ENCODE data around the gene ATP8B3. TPM values are rescaled to one million over a fixed set of nuclear protein-coding genes. Genes with fewer than 3 reads are reported as not detected.
A peak's percentile ranks its signal among the peaks of the same experiment; 100 is the strongest.

Gene ATP8B3
- total RNA-seq, 4 donors from 2014 or later = 1.3 to 2.0 (median 1.6) TPM; not detected in 1

DNA sequence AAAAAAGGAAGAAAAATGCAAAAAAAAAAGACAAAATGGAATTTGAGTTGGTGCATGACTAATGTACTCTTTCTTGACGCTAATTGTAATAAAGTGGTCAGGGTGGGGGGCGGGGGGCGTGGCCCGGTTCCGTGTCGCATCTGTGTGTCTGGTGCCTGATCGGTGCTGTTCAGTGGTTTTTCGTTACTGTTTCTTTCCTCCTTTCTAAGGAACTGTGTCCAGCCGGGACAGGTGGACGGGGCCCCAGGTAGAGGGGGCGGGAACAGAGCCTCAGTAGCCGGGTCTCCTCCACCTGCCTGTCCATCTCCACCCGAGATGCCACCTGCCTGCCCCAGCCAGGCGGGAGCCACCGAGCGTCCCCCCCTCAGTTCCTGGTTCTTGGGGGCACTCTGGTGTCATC is 32.5 kb downstream of the ATP8B3 start:
- Histone ChIP-seq H3K36me3 (no peaks in the 10 kb centered on the region), H3K27me3 (peaks cover 33% of the 10 kb centered on the region), H3K4me1 (peaks cover 0 to 4% of the 10 kb centered on the region in 2 donors), H3K9me3 (no peaks in the 10 kb centered on the region), H3K4me3 (replicated peaks in 1 of 3) (no peak overlapping the region), H3K27ac (no peak overlapping the region)
- intact Hi-C loops (cut with DNase I) = no loop called here
- WGBS, 2 donors = 16 to 30% methylated on average over 13 to 15 of the region's 16 CpGs
- no peak for TF ChIP-seq POLR2A (IDR thresholded peaks at IDR 0.05)
- TF ChIP-seq, protein P1, sequence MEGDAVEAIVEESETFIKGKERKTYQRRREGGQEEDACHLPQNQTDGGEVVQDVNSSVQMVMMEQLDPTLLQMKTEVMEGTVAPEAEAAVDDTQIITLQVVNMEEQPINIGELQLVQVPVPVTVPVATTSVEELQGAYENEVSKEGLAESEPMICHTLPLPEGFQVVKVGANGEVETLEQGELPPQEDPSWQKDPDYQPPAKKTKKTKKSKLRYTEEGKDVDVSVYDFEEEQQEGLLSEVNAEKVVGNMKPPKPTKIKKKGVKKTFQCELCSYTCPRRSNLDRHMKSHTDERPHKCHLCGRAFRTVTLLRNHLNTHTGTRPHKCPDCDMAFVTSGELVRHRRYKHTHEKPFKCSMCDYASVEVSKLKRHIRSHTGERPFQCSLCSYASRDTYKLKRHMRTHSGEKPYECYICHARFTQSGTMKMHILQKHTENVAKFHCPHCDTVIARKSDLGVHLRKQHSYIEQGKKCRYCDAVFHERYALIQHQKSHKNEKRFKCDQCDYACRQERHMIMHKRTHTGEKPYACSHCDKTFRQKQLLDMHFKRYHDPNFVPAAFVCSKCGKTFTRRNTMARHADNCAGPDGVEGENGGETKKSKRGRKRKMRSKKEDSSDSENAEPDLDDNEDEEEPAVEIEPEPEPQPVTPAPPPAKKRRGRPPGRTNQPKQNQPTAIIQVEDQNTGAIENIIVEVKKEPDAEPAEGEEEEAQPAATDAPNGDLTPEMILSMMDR (IDR thresholded peaks at IDR 0.05) = no peak
- DNase-seq = no peak

DNA sequence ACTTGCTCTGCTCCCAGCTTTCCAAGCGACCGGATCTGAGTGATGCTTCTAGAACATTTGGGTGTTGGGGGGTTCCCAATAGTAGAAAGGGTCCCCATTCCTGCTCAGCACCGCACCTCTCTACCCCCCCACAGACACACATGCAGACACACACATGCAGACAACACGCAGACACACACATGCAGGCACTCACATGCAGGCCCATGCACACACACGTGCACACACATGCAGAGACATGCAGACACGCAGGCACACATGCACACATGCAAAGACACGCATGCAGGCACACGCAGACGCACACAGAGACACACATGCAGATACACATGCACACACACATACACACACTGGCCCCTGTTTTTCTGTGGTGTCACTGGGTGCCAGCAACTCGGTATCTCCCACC is 34.9 kb downstream of the ATP8B3 start:
- H3K4me1 ChIP-seq = peaks cover 0 to 4% of the 10 kb centered on the region in 2 donors
- no peak for TF ChIP-seq POLR2A (IDR thresholded peaks at IDR 0.05)
- TF ChIP-seq, protein P1 (IDR thresholded peaks at IDR 0.05) = no peak
- no peak overlapping the region for H3K4me3 ChIP-seq (replicated peaks in 1 of 3)
- intact Hi-C loops (cut with DNase I) = no loop called here
- no peak overlapping the region for H3K27ac ChIP-seq
- H3K9me3 ChIP-seq = no peaks in the 10 kb centered on the region
- H3K27me3 ChIP-seq = peaks cover 36% of the 10 kb centered on the region
- no peaks in the 10 kb centered on the region for H3K36me3 ChIP-seq
- no peak for DNase-seq
- WGBS, 2 donors = 52 to 54% methylated on average over 8 to 10 of the region's 10 CpGs

DNA sequence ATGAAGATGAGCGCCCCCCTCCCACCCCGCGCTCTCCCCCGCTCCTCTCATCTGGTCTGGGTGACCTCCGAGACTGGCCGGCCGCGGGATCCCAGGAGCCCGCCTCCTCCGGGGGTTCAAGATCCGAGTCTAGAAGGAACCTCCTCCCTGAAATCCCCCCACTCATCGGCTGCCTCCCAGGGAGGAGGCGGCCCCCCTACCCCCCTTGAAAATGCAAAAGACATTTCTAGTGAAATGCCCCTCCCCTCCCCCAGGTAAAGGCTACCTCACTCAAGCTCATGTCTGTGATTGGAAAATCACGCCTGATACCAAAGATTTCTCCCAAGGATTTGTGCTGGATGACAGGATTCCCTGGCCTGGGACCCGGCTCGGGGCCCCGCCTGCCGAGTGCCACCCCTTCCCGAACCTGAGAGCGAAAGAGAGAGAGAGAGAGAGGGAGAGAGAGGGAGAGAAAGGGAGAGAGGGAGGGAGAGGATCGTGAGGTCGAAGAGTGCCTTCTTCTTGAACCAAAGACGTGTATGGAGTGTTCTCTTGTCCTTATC is 35.4 kb downstream of the ATP8B3 start:
- 4 to 7% methylated on average over 13 to 23 of the region's 23 CpGs for WGBS, 2 donors
- TF ChIP-seq, protein P1 (IDR thresholded peaks at IDR 0.05) = no peak
- Histone ChIP-seq H3K27ac (no peak overlapping the region), H3K27me3 (peaks cover 36% of the 10 kb centered on the region), H3K9me3 (no peaks in the 10 kb centered on the region), H3K4me3 (replicated peaks in 1 of 3) (no peak overlapping the region), H3K36me3 (no peaks in the 10 kb centered on the region), H3K4me1 (peaks cover 0 to 4% of the 10 kb centered on the region in 2 donors)
- no peak for DNase-seq
- intact Hi-C loops (cut with DNase I) = no loop called here

DNA sequence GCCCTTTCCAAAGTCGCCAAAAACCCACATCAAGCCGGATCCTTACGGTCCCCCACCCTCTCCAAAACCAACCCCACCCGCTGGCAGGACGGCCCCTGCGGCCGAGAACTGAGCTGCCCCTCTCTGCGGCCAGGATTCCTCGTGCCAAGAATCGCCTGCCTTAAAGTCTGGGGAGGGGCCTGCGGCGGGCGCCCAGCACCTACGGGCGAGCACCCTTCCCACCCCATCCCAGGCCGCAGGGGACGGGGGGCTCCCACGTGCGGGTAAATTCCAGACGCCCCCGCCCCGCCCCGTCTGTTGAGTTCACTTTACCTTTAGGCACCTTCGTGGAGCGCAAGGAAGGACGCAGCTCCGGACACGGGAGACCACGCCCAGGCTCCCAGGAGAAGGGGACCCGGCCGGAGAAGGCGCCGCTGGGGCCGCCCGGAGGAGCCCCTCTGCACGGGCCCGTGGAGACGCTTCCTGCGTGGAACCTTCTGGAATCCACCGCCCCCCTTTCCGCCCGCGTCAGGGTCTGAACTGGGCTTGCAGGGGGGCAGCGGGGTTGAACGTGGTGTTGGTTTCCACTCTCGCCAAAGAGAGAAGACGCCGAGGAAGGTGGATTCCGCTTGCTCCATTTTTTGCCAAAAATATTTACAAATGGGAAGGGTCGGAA is 36.0 kb downstream of the ATP8B3 start:
- 3 to 5% methylated on average over 11 to 28 of the region's 50 CpGs for WGBS, 2 donors
- Histone ChIP-seq H3K27ac (no peak overlapping the region), H3K4me3 (replicated peaks in 1 of 3) (no peak overlapping the region), H3K27me3 (peaks cover 36% of the 10 kb centered on the region), H3K9me3 (no peaks in the 10 kb centered on the region), H3K36me3 (no peaks in the 10 kb centered on the region), H3K4me1 (peaks cover 0 to 4% of the 10 kb centered on the region in 2 donors)
- DNase-seq = no peak
- TF ChIP-seq, protein P1 (IDR thresholded peaks at IDR 0.05) = no peak
- TF ChIP-seq POLR2A (IDR thresholded peaks at IDR 0.05) = no peak
- intact Hi-C loops (cut with DNase I) = no loop called here

DNA sequence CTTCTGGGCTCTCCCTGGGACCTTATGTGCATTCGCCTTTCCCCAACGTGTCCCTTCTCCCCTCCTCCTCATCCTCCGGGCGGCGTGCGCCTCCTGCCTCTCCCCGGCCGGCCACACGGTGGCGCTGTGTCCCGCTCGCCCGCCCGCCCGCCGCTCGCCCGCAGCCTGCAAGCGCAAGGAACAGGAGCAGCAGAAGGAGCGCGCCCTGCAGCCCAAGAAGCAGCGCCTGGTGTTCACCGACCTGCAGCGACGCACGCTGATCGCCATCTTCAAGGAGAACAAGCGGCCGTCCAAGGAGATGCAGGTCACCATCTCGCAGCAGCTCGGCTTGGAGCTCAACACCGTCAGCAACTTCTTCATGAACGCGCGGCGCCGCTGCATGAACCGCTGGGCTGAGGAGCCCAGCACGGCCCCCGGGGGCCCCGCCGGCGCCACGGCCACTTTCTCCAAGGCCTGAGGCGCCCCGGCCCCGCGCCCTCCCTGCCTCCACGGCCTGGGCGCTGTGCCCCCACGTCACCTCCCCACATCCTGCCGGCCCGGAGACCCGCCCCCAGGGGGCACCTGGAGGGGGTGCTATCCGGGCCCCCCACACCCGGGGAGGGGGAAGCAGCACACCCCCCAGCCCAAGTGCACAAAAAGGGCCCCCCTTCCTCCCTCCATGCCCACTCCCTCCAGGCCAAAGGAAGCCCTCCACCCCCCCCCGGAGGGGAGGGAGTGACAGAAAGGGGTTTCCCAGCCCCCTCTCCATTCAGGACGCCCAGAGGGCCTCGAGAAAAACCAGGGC is 36.9 kb downstream of the ATP8B3 start:
- Histone ChIP-seq H3K9me3 (no peaks in the 10 kb centered on the region), H3K27ac (no peak overlapping the region), H3K4me3 (replicated peaks in 1 of 3) (no peak overlapping the region), H3K36me3 (no peaks in the 10 kb centered on the region), H3K27me3 (peaks cover 31% of the 10 kb centered on the region), H3K4me1 (peaks cover 0 to 4% of the 10 kb centered on the region in 2 donors)
- intact Hi-C loops (cut with DNase I) = no loop called here
- no peak for DNase-seq
- TF ChIP-seq, protein P1 (IDR thresholded peaks at IDR 0.05) = peak in 2 of 6 experiments; percentile 25 to 37
- TF ChIP-seq POLR2A (IDR thresholded peaks at IDR 0.05) = no peak
- WGBS, 2 donors = 5 to 9% methylated on average over 16 to 34 of the region's 59 CpGs
